Adrenal gland (tissue), 12 donors: ENCODE results near the gene COX20. TPM values are rescaled to one million over a fixed set of nuclear protein-coding genes. Genes with fewer than 3 reads are reported as not detected.

ENCODE experiments used
- DNase-seq, 7 donors: peaks; one replicate each; pipeline ENCODE4 v3.0.0-alpha.2; 2019 to 2020
- H3K27ac ChIP-seq, 5 donors: fragments of 200-600 bp; sonication (generic) in 4 of 5; 1 replicate in 3 of 5; 2 replicates in 2 of 5; pipeline versions ENCODE4 v1.5.1 to v1.8.0; 2016 to 2020; ENCODE audit warnings: mild to moderate bottlenecking in 1 of 5
- H3K27me3 ChIP-seq: fragments of 200-600 bp; 2 replicates; pipeline ENCODE4 v1.8.0; 2021
- H3K36me3 ChIP-seq, 2 donors: fragments of 200-600 bp; replicated peaks in 1 of 2; 1 replicate in 1 of 2; 2 replicates in 1 of 2; pipeline versions ENCODE4 v1.5.1 to v1.8.0; 2018 to 2022
- H3K4me1 ChIP-seq, 2 donors: fragments of 200-600 bp; replicated peaks in 1 of 2; 1 replicate in 1 of 2; 2 replicates in 1 of 2; pipeline versions ENCODE4 v1.5.1 to v1.8.0; 2018 to 2021
- H3K4me3 ChIP-seq, 4 donors: fragments of 200-600 bp; sonication (generic) in 3 of 4; one replicate each; pipeline ENCODE4 v1.5.1; 2016 to 2018
- H3K9me3 ChIP-seq, 3 donors: fragments of 200-600 bp; sonication (generic) in 1 of 3; replicated peaks in 1 of 3; 1 replicate in 2 of 3; 2 replicates in 1 of 3; pipeline versions ENCODE4 v1.5.1 to v1.8.0; 2016 to 2021
- POLR2A ChIP-seq, 2 donors: fragments of 450-650 bp; IDR thresholded peaks; one replicate each; pipeline ENCODE4 v1.6.1; 2017; ENCODE audit warnings: antibody characterized with exemption in 2 of 2, mild to moderate bottlenecking in 2 of 2, moderate library complexity in 1 of 2
- WGBS, 4 donors: extraction: QIAGEN DNeasy Blood & Tissue Kit in 2 of 4; methylation state at CpG; one replicate each; pipeline versions ENCODE4 v1.1.5 to v1.1.7; 2013 to 2017; 5-methylcytosine and 5-hydroxymethylcytosine counted together
- intact Hi-C, 2 donors: fragments of 100-400 bp; cut with DNase I; formaldehyde crosslinking; loops; one replicate each; pipeline versions ENCODE4 v1.14.1 to v1.15.0; 2022 to 2023
- polyA plus RNA-seq, 3 donors: library from polyadenylated mRNA; stranded (reverse); fragments of 200-250 nt in 2 of 3; fragments of 350-450 nt in 1 of 3; fragmentation: Illumina TruSeq in 1 of 3; extraction: RNeasy Lipid Tissue Mini Kit (QIAGEN cat#74804) in 1 of 3; gene quantifications; one replicate each; pipeline ENCODE4 v1.2.3, GENCODE V29; 2013 to 2014
- total RNA-seq, 9 donors: library from RNA; depleted of rRNA in 4 of 9; stranded (reverse); fragments of >200 nt in 4 of 9; fragments of 120-200 nt in 1 of 9; fragmentation: NEBNext Ultra II Directional in 1 of 9; extraction: Animal tissue kit (Norgen Biotek cat#: 25700) in 1 of 9; gene quantifications; one replicate each; pipeline versions ENCODE4 v1.1.0 to v1.2.4, GENCODE V29; 2013 to 2023
- TF ChIP-seq, protein P1 (sequence below), 6 experiments: fragments of 450-650 bp in 4 of 6; fragments of 200-600 bp in 2 of 6; sonication (generic) in 1 of 6; IDR thresholded peaks; 1 replicate in 5 of 6; 2 replicates in 1 of 6; pipeline versions ENCODE4 v1.5.1 to v1.8.0; 2016 to 2021; ENCODE audit warnings: antibody characterized with exemption in 6 of 6, mild to moderate bottlenecking in 2 of 6, moderate library complexity in 1 of 6
- donor health status: healthy with polysubstance abuse.
- donor health status: Bipolar disorder and iron deficiency.
- donor health status: DM: yes; HTN: yes; CAD: no.
- donor health status: DM: no; HTN: no; CAD: no.
- donor health status: DM: no; HTN: no; CAD: no.
- donor health status: DM: yes; HTN: yes; CAD: no.

The COX20 gene
- total and polyA plus RNA-seq, 12 donors = 32.2 to 265 (median 46.2) TPM

DNA sequence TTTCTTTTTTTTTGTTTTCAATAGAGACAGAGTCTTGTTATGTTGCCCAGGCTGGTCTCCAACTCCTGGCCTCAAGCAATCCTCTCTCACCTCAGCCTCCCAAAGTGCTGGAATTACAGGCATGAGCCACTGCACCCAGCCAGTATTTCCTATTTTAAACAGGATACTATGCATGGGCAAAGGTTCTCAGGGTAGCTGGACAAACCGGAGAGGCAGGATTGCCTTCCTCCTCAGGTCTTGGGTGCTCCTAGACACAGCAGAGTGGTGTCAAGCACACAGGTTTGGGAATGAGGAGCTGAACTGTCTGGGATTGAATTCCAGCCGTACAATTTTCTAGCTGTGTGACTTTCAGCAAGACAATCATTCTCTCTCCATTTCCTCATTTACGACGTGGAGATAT is 51.8 kb downstream of the COX20 start:
- DNase-seq = no peak
- TF ChIP-seq, protein P1, sequence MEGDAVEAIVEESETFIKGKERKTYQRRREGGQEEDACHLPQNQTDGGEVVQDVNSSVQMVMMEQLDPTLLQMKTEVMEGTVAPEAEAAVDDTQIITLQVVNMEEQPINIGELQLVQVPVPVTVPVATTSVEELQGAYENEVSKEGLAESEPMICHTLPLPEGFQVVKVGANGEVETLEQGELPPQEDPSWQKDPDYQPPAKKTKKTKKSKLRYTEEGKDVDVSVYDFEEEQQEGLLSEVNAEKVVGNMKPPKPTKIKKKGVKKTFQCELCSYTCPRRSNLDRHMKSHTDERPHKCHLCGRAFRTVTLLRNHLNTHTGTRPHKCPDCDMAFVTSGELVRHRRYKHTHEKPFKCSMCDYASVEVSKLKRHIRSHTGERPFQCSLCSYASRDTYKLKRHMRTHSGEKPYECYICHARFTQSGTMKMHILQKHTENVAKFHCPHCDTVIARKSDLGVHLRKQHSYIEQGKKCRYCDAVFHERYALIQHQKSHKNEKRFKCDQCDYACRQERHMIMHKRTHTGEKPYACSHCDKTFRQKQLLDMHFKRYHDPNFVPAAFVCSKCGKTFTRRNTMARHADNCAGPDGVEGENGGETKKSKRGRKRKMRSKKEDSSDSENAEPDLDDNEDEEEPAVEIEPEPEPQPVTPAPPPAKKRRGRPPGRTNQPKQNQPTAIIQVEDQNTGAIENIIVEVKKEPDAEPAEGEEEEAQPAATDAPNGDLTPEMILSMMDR (IDR thresholded peaks at IDR 0.05) = no peak
- TF ChIP-seq POLR2A (IDR thresholded peaks at IDR 0.05) = no peak

DNA sequence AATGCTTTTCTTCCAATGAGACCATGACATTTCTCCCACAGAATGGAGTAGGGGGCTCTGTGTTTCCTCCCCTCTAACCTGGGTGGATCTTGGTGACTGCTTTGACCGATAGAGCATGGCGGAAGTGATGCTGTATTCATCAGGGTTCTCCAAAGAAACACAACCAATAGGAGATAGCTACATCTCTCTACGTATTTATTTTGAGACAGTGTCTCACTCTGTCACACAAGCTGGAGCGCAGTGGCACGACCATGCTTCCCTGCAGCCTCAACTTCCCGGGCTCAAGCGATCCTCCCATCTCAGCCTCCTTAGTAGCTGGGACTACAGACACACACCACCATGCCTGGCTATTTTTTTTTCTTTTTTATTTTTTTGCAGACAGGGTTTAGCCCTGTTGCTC is 58.4 kb downstream of the COX20 start:
- DNase-seq = no peak
- Histone ChIP-seq H3K36me3 (no peaks in the 10 kb centered on the region), H3K27ac (no peak overlapping the region), H3K27me3 (no peaks in the 10 kb centered on the region), H3K9me3 (no peaks in the 10 kb centered on the region), H3K4me3 (no peak overlapping the region), H3K4me1 (no peaks in the 10 kb centered on the region)
- TF ChIP-seq, protein P1 (IDR thresholded peaks at IDR 0.05) = no peak
- TF ChIP-seq POLR2A (IDR thresholded peaks at IDR 0.05) = no peak
- 88 to 95% (median 92%) methylated on average over 7 of the region's 7 CpGs for WGBS, 4 donors
- intact Hi-C loops = no loop called here

More for the DNA sequence above, 51.8 kb downstream of the COX20 start:
- intact Hi-C loops = no loop called here
- Histone ChIP-seq H3K27me3 (no peaks in the 10 kb centered on the region), H3K4me3 (no peak overlapping the region), H3K36me3 (no peaks in the 10 kb centered on the region), H3K4me1 (no peaks in the 10 kb centered on the region), H3K27ac (no peak overlapping the region), H3K9me3 (no peaks in the 10 kb centered on the region)
- WGBS, 4 donors = 67 to 88% (median 86%) methylated on average over 4 of the region's 4 CpGs

Other genes with a start within 250 kb of the COX20 start
- gene DESI2, start 182.5 kb upstream of the COX20 start, total RNA-seq = 10 to 100 TPM; 20.6 to 50.0 (median 30.2) TPM
- gene DESI2, start 182.5 kb upstream of the COX20 start, polyA plus RNA-seq = 10 to 100 TPM in 2 of 3 donors, 1 to 10 TPM in 1; 7.0 to 26.1 (median 12.6) TPM
- gene HNRNPU, start 28.9 kb downstream of the COX20 start, total RNA-seq = 100 to 1,000 TPM; 192 to 326 (median 273) TPM
- gene HNRNPU, start 28.9 kb downstream of the COX20 start, polyA plus RNA-seq = 100 to 1,000 TPM; 141 to 397 (median 145) TPM